HG03442 (cell line): ENCODE measurements around the gene CAB39L.
"Not testable (repeated sequence)": the region's sequence is repeated elsewhere in the genome, so short reads cannot be mapped to it uniquely, and the experiment has no call there.

Experiments
- ATAC-seq: cut with Tn5 transposase; IDR thresholded peaks from one replicate; pipeline ENCODE4 v1.9.1; 2021; ENCODE audit warnings: mild to moderate bottlenecking, moderate library complexity; ENCODE audit not compliant: unreplicated experiment

The CAB39L gene

GRCh38 chr13:49348751-49349150 is 95.1 kb downstream of the CAB39L start:
- no peak for ATAC-seq

- no peak for ATAC-seq
Observed at GRCh38 chr13:49347650-49348385, 96.0 kb downstream of the CAB39L start.

DNA sequence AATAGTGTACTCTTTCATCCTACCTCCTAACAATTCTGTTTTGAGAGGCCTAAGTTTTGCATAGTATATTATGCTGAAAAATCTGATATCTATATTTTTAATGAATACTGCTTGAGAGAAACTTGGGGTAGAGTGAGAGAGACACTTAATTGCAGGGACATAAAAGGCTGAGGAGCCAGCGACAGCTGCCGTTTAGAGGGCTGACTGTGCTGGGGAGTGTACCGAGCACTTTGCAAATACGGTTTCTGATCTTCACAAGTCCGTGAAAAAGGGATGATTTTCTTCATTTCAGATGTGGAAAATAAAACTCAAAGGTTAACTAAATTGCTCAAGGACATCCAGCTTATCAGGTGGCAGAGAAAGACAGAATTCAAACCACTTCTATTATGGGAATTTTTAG is 97.4 kb downstream of the CAB39L start:
- no peak for ATAC-seq

DNA sequence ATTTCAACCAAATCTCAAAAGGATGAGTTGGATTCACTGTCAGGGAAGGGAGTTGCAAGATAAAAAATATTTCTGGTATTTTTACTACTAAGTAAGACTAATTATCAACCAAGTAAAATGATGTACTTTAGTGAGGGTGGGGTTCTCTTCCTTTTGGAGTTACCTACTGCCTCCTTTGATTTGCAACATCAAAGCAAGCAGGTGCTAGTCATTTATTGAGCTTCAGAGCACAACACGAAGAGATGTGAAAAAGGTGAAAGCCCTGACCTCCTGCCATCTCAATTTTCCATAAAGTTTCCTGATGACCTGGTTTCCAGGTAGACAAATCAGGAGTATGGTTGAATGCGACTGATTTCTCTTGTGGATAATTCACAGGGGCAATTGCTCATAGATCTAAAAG is 100.1 kb downstream of the CAB39L start:
- ATAC-seq: no peak

DNA sequence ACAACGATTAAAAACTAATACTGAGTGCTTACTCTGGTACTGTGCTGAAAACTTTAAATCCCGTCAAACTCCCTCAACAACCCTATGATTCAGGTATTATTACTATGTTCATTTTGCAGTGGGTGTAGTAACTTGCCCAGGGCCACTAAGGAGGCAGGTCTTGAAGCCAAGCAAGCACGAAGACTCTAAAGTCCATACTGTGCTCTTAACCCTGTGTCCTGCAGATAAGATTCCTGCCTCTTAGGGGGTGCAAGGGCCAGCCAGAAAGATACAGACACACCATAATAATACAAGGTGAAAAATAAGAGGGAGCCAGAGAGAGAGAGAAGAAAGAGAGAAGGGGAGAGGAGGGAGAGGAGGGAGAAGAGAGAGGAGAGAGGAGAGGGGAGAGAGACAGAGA is 100.6 kb downstream of the CAB39L start:
- no peak for ATAC-seq

- ATAC-seq: no peak
Observed at GRCh38 chr13:49342454-49342853, 101.4 kb downstream of the CAB39L start.

- no peak for ATAC-seq
Observed at GRCh38 chr13:49341941-49342340, 101.9 kb downstream of the CAB39L start.

GRCh38 chr13:49341517-49341916 is 102.3 kb downstream of the CAB39L start:
- no peak for ATAC-seq

GRCh38 chr13:49340161-49340560 is 103.7 kb downstream of the CAB39L start:
- ATAC-seq: no peak

GRCh38 chr13:49336655-49337054 is 107.2 kb downstream of the CAB39L start:
- no peak for ATAC-seq

- no peak for ATAC-seq
Observed at GRCh38 chr13:49330546-49330864, 113.4 kb downstream of the CAB39L start.

GRCh38 chr13:49329831-49330545 is 113.9 kb downstream of the CAB39L start:
- ATAC-seq: no peak

DNA sequence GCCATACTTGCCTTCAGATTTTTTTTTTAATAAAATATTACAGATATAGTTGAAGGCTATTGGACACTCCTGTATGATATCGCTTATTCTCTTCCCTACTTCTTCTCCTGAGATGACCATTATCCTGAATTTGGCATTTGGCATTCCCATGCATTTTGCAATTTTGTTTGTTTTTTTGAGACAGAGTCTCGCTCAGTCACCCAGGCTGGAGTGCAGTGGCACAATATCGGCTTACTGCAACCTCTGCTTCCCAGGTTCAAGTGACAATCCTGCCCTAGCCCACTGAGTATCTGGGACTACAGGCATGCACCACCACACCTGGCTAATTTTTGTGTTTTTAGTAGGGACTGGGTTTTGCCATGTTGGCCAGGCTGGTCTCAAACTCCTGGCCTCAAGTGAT is 116.7 kb downstream of the CAB39L start:
- ATAC-seq: not testable (repeated sequence)

DNA sequence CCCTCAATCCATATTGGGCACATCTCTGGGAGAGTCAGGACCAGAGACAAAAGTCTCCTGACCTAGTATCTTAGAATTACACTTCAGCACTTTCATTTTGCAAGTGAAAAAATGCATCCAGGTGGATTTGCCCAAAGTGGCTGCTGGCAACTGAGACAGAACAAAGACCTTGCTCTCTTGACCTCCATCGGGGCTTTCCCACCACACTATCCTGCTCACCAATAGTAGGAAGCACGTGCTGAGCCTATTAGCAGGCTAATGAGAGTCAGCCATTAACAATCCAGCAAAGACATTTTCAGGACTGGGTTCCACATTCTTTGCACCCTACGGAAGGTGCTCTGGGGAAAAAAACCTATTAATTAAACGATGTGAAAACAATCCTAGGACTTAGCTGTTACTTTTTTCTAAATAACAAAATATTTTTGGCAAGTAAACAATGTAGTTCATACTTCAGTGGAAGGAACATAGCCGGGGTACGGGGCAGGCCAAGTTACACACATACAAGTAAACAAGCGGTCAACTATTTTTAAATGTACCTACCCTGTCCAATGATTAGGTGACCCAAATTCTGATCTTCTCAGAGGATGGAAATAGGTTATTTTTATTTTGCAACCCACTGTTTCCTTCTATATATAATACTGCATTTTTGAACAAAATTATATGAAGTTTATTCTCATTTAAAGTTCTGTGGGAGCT is 117.5 kb downstream of the CAB39L start:
- ATAC-seq: no peak

DNA sequence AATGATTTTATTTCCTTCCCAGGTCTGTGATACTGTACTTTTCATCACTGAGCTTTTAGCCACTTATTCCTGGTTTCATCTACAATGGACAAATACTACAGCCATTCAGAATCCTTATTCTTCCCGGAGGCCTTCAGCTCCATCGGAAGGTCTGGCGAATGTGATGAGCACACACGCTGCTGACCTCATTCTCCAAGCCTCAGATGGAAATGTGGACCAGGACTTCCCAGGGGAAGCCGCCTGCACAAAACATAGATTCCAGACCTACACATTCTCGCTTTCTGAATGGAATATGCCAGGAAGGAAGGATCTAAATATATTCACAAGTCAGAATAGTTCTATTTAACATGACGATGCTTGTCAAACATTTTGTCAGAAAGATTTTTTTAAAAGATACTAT is 120.5 kb downstream of the CAB39L start:
- no peak for ATAC-seq

DNA sequence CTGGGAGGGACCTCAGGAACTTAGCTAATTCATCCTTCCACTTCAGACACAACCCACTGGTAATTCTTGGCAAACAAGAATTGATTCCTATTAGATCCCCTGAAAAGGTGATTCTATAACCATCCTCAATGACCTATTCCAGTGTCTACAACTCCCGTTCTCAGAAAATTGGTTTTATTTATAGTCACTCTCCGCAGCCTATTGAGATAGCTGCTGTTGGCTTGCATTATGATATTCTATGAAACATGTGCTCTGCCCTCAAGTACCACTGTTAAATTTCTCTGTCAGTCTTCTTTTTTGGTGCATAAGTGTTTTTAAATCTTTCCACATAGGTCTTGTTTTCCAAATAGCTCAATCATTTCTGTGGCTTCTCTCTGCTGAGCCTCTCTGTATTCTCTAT is 121.2 kb downstream of the CAB39L start:
- no peak for ATAC-seq

- no peak for ATAC-seq
Observed at GRCh38 chr13:49320975-49321374, 122.9 kb downstream of the CAB39L start.

- ATAC-seq: no peak
Observed at GRCh38 chr13:49319951-49320350, 123.9 kb downstream of the CAB39L start.

DNA sequence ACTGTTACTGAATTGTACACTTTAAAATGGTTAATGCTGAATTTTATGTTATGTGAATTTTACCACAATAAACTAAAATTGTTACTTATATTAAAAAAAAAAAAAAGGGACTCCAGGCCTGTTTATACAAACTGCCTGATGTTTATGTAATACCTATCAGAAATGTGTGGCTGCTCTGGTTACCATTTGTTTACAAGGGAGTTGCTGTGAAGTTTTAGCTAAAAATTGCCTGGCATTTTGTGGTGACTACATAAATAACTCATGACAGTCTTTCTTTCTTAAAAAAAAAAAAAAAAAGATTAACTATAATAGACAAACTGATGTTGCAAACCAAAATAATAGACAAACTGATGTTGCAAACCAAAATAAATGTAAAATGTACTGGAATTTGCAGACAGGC is 124.3 kb downstream of the CAB39L start:
- no peak for ATAC-seq

DNA sequence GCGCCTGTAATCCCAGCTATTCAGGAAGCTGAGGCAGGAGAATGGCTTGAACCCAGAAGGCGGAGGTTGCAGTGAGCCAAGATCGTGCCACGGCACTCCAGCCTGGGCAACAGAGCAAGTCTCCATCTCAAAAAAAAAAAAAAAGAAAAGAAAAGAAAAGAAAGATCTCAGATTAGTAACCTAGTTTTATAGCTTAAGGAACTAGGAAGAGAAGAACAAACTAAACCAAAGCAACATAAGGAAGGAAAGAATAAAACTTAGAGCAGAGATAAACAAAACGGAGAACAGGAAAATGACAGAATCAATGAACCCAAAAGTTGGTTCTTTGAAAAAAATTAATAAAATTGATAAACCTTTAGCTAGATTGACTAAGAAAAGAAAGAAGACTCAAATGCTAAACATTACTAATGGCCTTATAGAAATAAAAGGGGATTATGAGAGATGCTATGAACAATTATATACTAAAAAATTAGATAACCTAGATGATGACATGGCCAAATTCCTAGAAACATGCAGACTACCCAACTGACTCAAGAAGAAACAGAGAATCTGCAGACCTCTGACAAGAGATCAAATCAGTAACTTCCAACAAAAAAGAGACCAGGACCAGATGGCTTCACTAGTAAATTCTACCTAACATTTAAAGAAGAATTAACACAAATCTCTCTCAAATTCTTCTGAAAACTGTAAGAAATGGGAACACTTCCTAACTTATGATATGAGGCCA is 127.9 kb downstream of the CAB39L start:
- ATAC-seq: no peak

- ATAC-seq: no peak
Observed at GRCh38 chr13:49315036-49315565, 128.8 kb downstream of the CAB39L start.
